ENCODE data around the gene TMEM63C.
A peak's percentile ranks its signal among the peaks of the same experiment; 100 is the strongest.

TMEM63C gene

GRCh38 chr14:77240336-77240915 is 58.8 kb downstream of the TMEM63C start:
- FAIRE-seq: no peak
- TF ChIP-seq POLR2AphosphoS5 (IDR thresholded peaks at IDR 0.05; ENCODE audit: low read depth, low read length): no peak
- TF ChIP-seq PAX5 (IDR thresholded peaks at IDR 0.05; ENCODE audit: insufficient read depth, low read length, severe bottlenecking): no peak
- no peak for TF ChIP-seq POU2F2 (IDR thresholded peaks at IDR 0.05; ENCODE audit: low read depth, low read length)
- no peak for TF ChIP-seq TAF1 (IDR thresholded peaks at IDR 0.05; ENCODE audit: low read depth, low read length)
- no peak for DNase-seq (ENCODE audit: insufficient read length, low spot score)

GRCh38 chr14:77241955-77242354 is 60.4 kb downstream of the TMEM63C start:
- FAIRE-seq: no peak
- TF ChIP-seq PAX5 (IDR thresholded peaks at IDR 0.05; ENCODE audit: insufficient read depth, low read length, severe bottlenecking) (no peak), TAF1 (IDR thresholded peaks at IDR 0.05; ENCODE audit: low read depth, low read length) (no peak), SPI1 (IDR thresholded peaks at IDR 0.05; ENCODE audit: low read depth, low read length) (no peak), POU2F2 (IDR thresholded peaks at IDR 0.05; ENCODE audit: low read depth, low read length) (no peak), POLR2AphosphoS5 (IDR thresholded peaks at IDR 0.05; ENCODE audit: low read depth, low read length) (no peak), POLR2A (IDR thresholded peaks at IDR 0.05; ENCODE audit: low read depth, low read length) (no peak)
- DNase-seq (ENCODE audit: insufficient read length, low spot score): no peak

GRCh38 chr14:77242752-77243151 is 61.2 kb downstream of the TMEM63C start:
- no peak for FAIRE-seq
- no peak for TF ChIP-seq POU2F2 (IDR thresholded peaks at IDR 0.05; ENCODE audit: low read depth, low read length)
- no peak for TF ChIP-seq POLR2AphosphoS5 (IDR thresholded peaks at IDR 0.05; ENCODE audit: low read depth, low read length)
- no peak for TF ChIP-seq PAX5 (IDR thresholded peaks at IDR 0.05; ENCODE audit: insufficient read depth, low read length, severe bottlenecking)
- no peak for TF ChIP-seq TAF1 (IDR thresholded peaks at IDR 0.05; ENCODE audit: low read depth, low read length)
- TF ChIP-seq POLR2A (IDR thresholded peaks at IDR 0.05; ENCODE audit: low read depth, low read length): no peak
- TF ChIP-seq SPI1 (IDR thresholded peaks at IDR 0.05; ENCODE audit: low read depth, low read length): no peak
- no peak for DNase-seq (ENCODE audit: insufficient read length, low spot score)

- TF ChIP-seq SPI1 (IDR thresholded peaks at IDR 0.05; ENCODE audit: low read depth, low read length) (no peak), POU2F2 (IDR thresholded peaks at IDR 0.05; ENCODE audit: low read depth, low read length) (no peak), POLR2A (IDR thresholded peaks at IDR 0.05; ENCODE audit: low read depth, low read length) (no peak), PAX5 (IDR thresholded peaks at IDR 0.05; ENCODE audit: insufficient read depth, low read length, severe bottlenecking) (no peak), POLR2AphosphoS5 (IDR thresholded peaks at IDR 0.05; ENCODE audit: low read depth, low read length) (no peak), TAF1 (IDR thresholded peaks at IDR 0.05; ENCODE audit: low read depth, low read length) (no peak)
- no peak for FAIRE-seq
- DNase-seq (ENCODE audit: insufficient read length, low spot score): no peak
Measured at GRCh38 chr14:77243853-77244252, 62.3 kb downstream of the TMEM63C start.

- FAIRE-seq: peak; percentile 28
- no peak for TF ChIP-seq POLR2AphosphoS5 (IDR thresholded peaks at IDR 0.05; ENCODE audit: low read depth, low read length)
- no peak for TF ChIP-seq POLR2A (IDR thresholded peaks at IDR 0.05; ENCODE audit: low read depth, low read length)
- TF ChIP-seq POU2F2 (IDR thresholded peaks at IDR 0.05; ENCODE audit: low read depth, low read length): no peak
- DNase-seq (ENCODE audit: insufficient read length, low spot score): no peak
Measured at GRCh38 chr14:77245820-77246219, 64.2 kb downstream of the TMEM63C start.

- no peak for TF ChIP-seq PAX5 (IDR thresholded peaks at IDR 0.05; ENCODE audit: insufficient read depth, low read length, severe bottlenecking)
- TF ChIP-seq POLR2A (IDR thresholded peaks at IDR 0.05; ENCODE audit: low read depth, low read length): no peak
- TF ChIP-seq POU2F2 (IDR thresholded peaks at IDR 0.05; ENCODE audit: low read depth, low read length): no peak
- TF ChIP-seq POLR2AphosphoS5 (IDR thresholded peaks at IDR 0.05; ENCODE audit: low read depth, low read length): no peak
- TF ChIP-seq SPI1 (IDR thresholded peaks at IDR 0.05; ENCODE audit: low read depth, low read length): no peak
- TF ChIP-seq TAF1 (IDR thresholded peaks at IDR 0.05; ENCODE audit: low read depth, low read length): no peak
- no peak for DNase-seq (ENCODE audit: insufficient read length, low spot score)
- no peak for FAIRE-seq
Measured at GRCh38 chr14:77246784-77247183, 65.2 kb downstream of the TMEM63C start.

GRCh38 chr14:77248666-77249065 is 67.1 kb downstream of the TMEM63C start:
- no peak for TF ChIP-seq POLR2AphosphoS5 (IDR thresholded peaks at IDR 0.05; ENCODE audit: low read depth, low read length)
- TF ChIP-seq SPI1 (IDR thresholded peaks at IDR 0.05; ENCODE audit: low read depth, low read length): no peak
- TF ChIP-seq POLR2A (IDR thresholded peaks at IDR 0.05; ENCODE audit: low read depth, low read length): no peak
- TF ChIP-seq PAX5 (IDR thresholded peaks at IDR 0.05; ENCODE audit: insufficient read depth, low read length, severe bottlenecking): no peak
- TF ChIP-seq POU2F2 (IDR thresholded peaks at IDR 0.05; ENCODE audit: low read depth, low read length): no peak
- FAIRE-seq: no peak
- DNase-seq (ENCODE audit: insufficient read length, low spot score): no peak

- no peak for DNase-seq (ENCODE audit: insufficient read length, low spot score)
- TF ChIP-seq POLR2A (IDR thresholded peaks at IDR 0.05; ENCODE audit: low read depth, low read length): no peak
- TF ChIP-seq TAF1 (IDR thresholded peaks at IDR 0.05; ENCODE audit: low read depth, low read length): no peak
- FAIRE-seq: no peak
Measured at GRCh38 chr14:77249286-77249685, 67.7 kb downstream of the TMEM63C start.

- TF ChIP-seq POU2F2 (IDR thresholded peaks at IDR 0.05; ENCODE audit: low read depth, low read length): no peak
- TF ChIP-seq POLR2AphosphoS5 (IDR thresholded peaks at IDR 0.05; ENCODE audit: low read depth, low read length): no peak
- no peak for TF ChIP-seq SPI1 (IDR thresholded peaks at IDR 0.05; ENCODE audit: low read depth, low read length)
- TF ChIP-seq TAF1 (IDR thresholded peaks at IDR 0.05; ENCODE audit: low read depth, low read length): no peak
- no peak for TF ChIP-seq POLR2A (IDR thresholded peaks at IDR 0.05; ENCODE audit: low read depth, low read length)
- no peak for TF ChIP-seq PAX5 (IDR thresholded peaks at IDR 0.05; ENCODE audit: insufficient read depth, low read length, severe bottlenecking)
- FAIRE-seq (no peak), DNase-seq (ENCODE audit: insufficient read length, low spot score) (no peak)
Measured at GRCh38 chr14:77250927-77251326, 69.3 kb downstream of the TMEM63C start.

- FAIRE-seq: no peak
- DNase-seq (ENCODE audit: insufficient read length, low spot score): no peak
- TF ChIP-seq TAF1 (IDR thresholded peaks at IDR 0.05; ENCODE audit: low read depth, low read length) (no peak), POLR2A (IDR thresholded peaks at IDR 0.05; ENCODE audit: low read depth, low read length) (no peak), POU2F2 (IDR thresholded peaks at IDR 0.05; ENCODE audit: low read depth, low read length) (no peak), PAX5 (IDR thresholded peaks at IDR 0.05; ENCODE audit: insufficient read depth, low read length, severe bottlenecking) (no peak), SPI1 (IDR thresholded peaks at IDR 0.05; ENCODE audit: low read depth, low read length) (no peak), POLR2AphosphoS5 (IDR thresholded peaks at IDR 0.05; ENCODE audit: low read depth, low read length) (no peak)
Measured at GRCh38 chr14:77251870-77252269, 70.3 kb downstream of the TMEM63C start.
